SK-N-SH treated with all-trans-retinoic acid at 6 μM for 48 hours (cell line): ENCODE results near the gene FAM167B.

Experiments
- ATAC-seq: fragments of 200-7000 bp; cut with Tn5 transposase; 3 replicates; pipeline ENCODE4 v1.9.1; 2020; ENCODE audit warnings: mild to moderate bottlenecking, moderate library complexity
- BACH2 ChIP-seq: fragments of 250-450 bp; sonication (Bioruptor Pico); IDR thresholded peaks from 2 replicates; pipeline ENCODE4 v1.9.0; 2021; ENCODE audit warnings: mild to moderate bottlenecking, borderline replicate concordance
- ESRRG ChIP-seq: fragments of 250-450 bp; sonication (Bioruptor Pico); IDR thresholded peaks from 2 replicates; pipeline ENCODE4 v1.6.1; 2021; ENCODE audit warnings: mild to moderate bottlenecking
- GLIS3 ChIP-seq: fragments of 250-450 bp; sonication (Bioruptor Pico); IDR thresholded peaks from 2 replicates; pipeline ENCODE4 v1.5.0; 2020; ENCODE audit warnings: mild to moderate bottlenecking, moderate library complexity
- ISL1 ChIP-seq: fragments of 250-450 bp; sonication (Bioruptor Pico); IDR thresholded peaks from 2 replicates; pipeline ENCODE4 v2.1.2; 2022; ENCODE audit warnings: mild to moderate bottlenecking, moderate library complexity
- OSR1 ChIP-seq: fragments of 250-450 bp; sonication (Bioruptor Pico); IDR thresholded peaks from 2 replicates; pipeline ENCODE4 v1.8.0; 2022; ENCODE audit warnings: moderate library complexity, mild to moderate bottlenecking, inconsistent platforms
- PPARA ChIP-seq: fragments of 250-450 bp; sonication (Bioruptor Pico); IDR thresholded peaks from 2 replicates; pipeline ENCODE4 v1.5.0; 2020; ENCODE audit warnings: mild to moderate bottlenecking, borderline replicate concordance
- RARB ChIP-seq: fragments of 250-450 bp; sonication (Bioruptor Pico); IDR thresholded peaks from 2 replicates; pipeline ENCODE4 v1.8.0; 2021; ENCODE audit warnings: mild to moderate bottlenecking, moderate library complexity
- SNAI2 ChIP-seq: fragments of 250-450 bp; sonication (Bioruptor Pico); IDR thresholded peaks from 2 replicates; pipeline ENCODE4 v1.5.0; 2020; ENCODE audit warnings: mild to moderate bottlenecking, moderate library complexity
- TCF4 ChIP-seq: fragments of 250-450 bp; sonication (Bioruptor Pico); IDR thresholded peaks from 2 replicates; pipeline ENCODE4 v1.8.0; 2021; ENCODE audit warnings: mild to moderate bottlenecking, moderate library complexity, borderline replicate concordance
- ZC3H10 ChIP-seq: fragments of 250-450 bp; sonication (Bioruptor Pico); IDR thresholded peaks from 2 replicates; pipeline ENCODE4 v1.5.1; 2021; ENCODE audit warnings: mild to moderate bottlenecking, moderate library complexity
- ZFP3 ChIP-seq: fragments of 250-450 bp; sonication (Bioruptor Pico); IDR thresholded peaks from 2 replicates; pipeline ENCODE4 v1.5.0; 2020; ENCODE audit warnings: mild to moderate bottlenecking, moderate library complexity
- ZNF565 ChIP-seq: fragments of 450-650 bp; formaldehyde crosslinking; conservative IDR thresholded peaks from 2 replicates; pipeline ENCODE4 v1.5.0; 2020; ENCODE audit warnings: low read depth, mild to moderate bottlenecking, moderate library complexity
- ZNF70 ChIP-seq: fragments of 450-650 bp; formaldehyde crosslinking; IDR thresholded peaks from 2 replicates; pipeline ENCODE4 v1.5.0; 2020; ENCODE audit warnings: mild to moderate bottlenecking, moderate library complexity
- ZNF8 ChIP-seq: fragments of 450-650 bp; formaldehyde crosslinking; IDR thresholded peaks from 2 replicates; pipeline ENCODE4 v1.5.0; 2020; ENCODE audit warnings: mild to moderate bottlenecking, moderate library complexity
- TF ChIP-seq, protein P1 (sequence below): fragments of 250-450 bp; sonication (Bioruptor Pico); IDR thresholded peaks from 2 replicates; pipeline ENCODE4 v1.8.0; 2021; ENCODE audit warnings: low read depth, mild to moderate bottlenecking, moderate library complexity, borderline replicate concordance
- TF ChIP-seq, protein P2 (sequence below): fragments of 250-450 bp; sonication (Bioruptor Pico); IDR thresholded peaks from 2 replicates; pipeline ENCODE4 v1.5.0; 2020; ENCODE audit warnings: mild to moderate bottlenecking, moderate library complexity
- TF ChIP-seq, protein P3 (sequence below): fragments of 250-450 bp; sonication (Bioruptor Pico); IDR thresholded peaks from 2 replicates; pipeline ENCODE4 v1.5.1; 2020; ENCODE audit warnings: low read depth, mild to moderate bottlenecking, moderate library complexity
- TF ChIP-seq, protein P4 (sequence below): fragments of 250-450 bp; sonication (Bioruptor Pico); IDR thresholded peaks from 2 replicates; pipeline ENCODE4 v1.5.1; 2021; ENCODE audit warnings: mild to moderate bottlenecking, moderate library complexity
- TF ChIP-seq, protein P5 (sequence below): fragments of 250-450 bp; sonication (Bioruptor Pico); IDR thresholded peaks from 2 replicates; pipeline ENCODE4 v1.8.0; 2020; ENCODE audit warnings: mild to moderate bottlenecking, moderate library complexity, borderline replicate concordance

FAM167B gene

DNA sequence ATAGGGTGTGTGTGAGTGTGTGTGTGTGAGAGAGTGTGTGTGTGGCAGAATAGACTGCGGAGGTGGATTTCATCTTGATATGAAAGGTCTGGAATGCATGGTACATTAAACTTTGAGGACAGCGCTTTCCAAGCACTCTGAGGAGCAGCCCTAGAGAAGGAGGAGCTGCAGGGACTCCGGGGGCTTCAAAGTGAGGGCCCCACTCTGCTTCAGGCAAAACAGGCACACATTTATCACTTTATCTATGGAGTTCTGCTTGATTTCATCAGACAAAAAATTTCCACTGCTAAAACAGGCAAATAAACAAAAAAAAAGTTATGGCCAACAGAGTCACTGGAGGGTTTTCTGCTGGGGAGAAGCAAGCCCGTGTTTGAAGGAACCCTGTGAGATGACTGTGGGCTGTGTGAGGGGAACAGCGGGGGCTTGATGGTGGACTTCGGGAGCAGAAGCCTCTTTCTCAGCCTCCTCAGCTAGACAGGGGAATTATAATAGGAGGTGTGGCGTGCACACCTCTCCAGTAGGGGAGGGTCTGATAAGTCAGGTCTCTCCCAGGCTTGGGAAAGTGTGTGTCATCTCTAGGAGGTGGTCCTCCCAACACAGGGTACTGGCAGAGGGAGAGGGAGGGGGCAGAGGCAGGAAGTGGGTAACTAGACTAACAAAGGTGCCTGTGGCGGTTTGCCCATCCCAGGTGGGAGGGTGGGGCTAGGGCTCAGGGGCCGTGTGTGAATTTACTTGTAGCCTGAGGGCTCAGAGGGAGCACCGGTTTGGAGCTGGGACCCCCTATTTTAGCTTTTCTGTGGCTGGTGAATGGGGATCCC lies 26.6 kb downstream of the FAM167B start:
- peak; percentile 23; the same call in 2 of the 3 replicates for ATAC-seq
- no peak for TF ChIP-seq ZC3H10 (CRISPR knock-in tag)
- no peak for TF ChIP-seq ISL1
- TF ChIP-seq ZNF8 (CRISPR knock-in tag), result no peak
- TF ChIP-seq OSR1 (CRISPR knock-in tag), result no peak
- no peak for TF ChIP-seq ZNF70 (CRISPR knock-in tag)
- no peak for TF ChIP-seq GLIS3 (CRISPR knock-in tag)
- no peak for TF ChIP-seq RARB
- TF ChIP-seq PPARA, result no peak
- TF ChIP-seq, protein P1, sequence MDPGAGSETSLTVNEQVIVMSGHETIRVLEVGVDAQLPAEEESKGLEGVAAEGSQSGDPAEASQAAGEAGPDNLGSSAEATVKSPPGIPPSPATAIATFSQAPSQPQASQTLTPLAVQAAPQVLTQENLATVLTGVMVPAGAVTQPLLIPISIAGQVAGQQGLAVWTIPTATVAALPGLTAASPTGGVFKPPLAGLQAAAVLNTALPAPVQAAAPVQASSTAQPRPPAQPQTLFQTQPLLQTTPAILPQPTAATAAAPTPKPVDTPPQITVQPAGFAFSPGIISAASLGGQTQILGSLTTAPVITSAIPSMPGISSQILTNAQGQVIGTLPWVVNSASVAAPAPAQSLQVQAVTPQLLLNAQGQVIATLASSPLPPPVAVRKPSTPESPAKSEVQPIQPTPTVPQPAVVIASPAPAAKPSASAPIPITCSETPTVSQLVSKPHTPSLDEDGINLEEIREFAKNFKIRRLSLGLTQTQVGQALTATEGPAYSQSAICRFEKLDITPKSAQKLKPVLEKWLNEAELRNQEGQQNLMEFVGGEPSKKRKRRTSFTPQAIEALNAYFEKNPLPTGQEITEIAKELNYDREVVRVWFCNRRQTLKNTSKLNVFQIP (CRISPR knock-in tag), result no peak
- TF ChIP-seq ZFP3 (CRISPR knock-in tag), result no peak
- TF ChIP-seq ESRRG, result no peak
- TF ChIP-seq, protein P2, sequence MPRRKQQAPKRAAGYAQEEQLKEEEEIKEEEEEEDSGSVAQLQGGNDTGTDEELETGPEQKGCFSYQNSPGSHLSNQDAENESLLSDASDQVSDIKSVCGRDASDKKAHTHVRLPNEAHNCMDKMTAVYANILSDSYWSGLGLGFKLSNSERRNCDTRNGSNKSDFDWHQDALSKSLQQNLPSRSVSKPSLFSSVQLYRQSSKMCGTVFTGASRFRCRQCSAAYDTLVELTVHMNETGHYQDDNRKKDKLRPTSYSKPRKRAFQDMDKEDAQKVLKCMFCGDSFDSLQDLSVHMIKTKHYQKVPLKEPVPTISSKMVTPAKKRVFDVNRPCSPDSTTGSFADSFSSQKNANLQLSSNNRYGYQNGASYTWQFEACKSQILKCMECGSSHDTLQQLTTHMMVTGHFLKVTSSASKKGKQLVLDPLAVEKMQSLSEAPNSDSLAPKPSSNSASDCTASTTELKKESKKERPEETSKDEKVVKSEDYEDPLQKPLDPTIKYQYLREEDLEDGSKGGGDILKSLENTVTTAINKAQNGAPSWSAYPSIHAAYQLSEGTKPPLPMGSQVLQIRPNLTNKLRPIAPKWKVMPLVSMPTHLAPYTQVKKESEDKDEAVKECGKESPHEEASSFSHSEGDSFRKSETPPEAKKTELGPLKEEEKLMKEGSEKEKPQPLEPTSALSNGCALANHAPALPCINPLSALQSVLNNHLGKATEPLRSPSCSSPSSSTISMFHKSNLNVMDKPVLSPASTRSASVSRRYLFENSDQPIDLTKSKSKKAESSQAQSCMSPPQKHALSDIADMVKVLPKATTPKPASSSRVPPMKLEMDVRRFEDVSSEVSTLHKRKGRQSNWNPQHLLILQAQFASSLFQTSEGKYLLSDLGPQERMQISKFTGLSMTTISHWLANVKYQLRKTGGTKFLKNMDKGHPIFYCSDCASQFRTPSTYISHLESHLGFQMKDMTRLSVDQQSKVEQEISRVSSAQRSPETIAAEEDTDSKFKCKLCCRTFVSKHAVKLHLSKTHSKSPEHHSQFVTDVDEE, result no peak
- no peak for TF ChIP-seq TCF4 (CRISPR knock-in tag)
- TF ChIP-seq, protein P3, sequence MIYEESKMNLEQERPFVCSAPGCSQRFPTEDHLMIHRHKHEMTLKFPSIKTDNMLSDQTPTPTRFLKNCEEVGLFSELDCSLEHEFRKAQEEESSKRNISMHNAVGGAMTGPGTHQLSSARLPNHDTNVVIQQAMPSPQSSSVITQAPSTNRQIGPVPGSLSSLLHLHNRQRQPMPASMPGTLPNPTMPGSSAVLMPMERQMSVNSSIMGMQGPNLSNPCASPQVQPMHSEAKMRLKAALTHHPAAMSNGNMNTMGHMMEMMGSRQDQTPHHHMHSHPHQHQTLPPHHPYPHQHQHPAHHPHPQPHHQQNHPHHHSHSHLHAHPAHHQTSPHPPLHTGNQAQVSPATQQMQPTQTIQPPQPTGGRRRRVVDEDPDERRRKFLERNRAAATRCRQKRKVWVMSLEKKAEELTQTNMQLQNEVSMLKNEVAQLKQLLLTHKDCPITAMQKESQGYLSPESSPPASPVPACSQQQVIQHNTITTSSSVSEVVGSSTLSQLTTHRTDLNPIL (CRISPR knock-in tag), result no peak
- TF ChIP-seq, protein P4, sequence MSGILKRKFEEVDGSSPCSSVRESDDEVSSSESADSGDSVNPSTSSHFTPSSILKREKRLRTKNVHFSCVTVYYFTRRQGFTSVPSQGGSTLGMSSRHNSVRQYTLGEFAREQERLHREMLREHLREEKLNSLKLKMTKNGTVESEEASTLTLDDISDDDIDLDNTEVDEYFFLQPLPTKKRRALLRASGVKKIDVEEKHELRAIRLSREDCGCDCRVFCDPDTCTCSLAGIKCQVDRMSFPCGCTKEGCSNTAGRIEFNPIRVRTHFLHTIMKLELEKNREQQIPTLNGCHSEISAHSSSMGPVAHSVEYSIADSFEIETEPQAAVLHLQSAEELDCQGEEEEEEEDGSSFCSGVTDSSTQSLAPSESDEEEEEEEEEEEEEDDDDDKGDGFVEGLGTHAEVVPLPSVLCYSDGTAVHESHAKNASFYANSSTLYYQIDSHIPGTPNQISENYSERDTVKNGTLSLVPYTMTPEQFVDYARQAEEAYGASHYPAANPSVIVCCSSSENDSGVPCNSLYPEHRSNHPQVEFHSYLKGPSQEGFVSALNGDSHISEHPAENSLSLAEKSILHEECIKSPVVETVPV (CRISPR knock-in tag), result no peak
- TF ChIP-seq SNAI2 (CRISPR knock-in tag), result no peak
- TF ChIP-seq, protein P5, sequence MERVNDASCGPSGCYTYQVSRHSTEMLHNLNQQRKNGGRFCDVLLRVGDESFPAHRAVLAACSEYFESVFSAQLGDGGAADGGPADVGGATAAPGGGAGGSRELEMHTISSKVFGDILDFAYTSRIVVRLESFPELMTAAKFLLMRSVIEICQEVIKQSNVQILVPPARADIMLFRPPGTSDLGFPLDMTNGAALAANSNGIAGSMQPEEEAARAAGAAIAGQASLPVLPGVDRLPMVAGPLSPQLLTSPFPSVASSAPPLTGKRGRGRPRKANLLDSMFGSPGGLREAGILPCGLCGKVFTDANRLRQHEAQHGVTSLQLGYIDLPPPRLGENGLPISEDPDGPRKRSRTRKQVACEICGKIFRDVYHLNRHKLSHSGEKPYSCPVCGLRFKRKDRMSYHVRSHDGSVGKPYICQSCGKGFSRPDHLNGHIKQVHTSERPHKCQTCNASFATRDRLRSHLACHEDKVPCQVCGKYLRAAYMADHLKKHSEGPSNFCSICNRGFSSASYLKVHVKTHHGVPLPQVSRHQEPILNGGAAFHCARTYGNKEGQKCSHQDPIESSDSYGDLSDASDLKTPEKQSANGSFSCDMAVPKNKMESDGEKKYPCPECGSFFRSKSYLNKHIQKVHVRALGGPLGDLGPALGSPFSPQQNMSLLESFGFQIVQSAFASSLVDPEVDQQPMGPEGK (CRISPR knock-in tag), result no peak

DNA sequence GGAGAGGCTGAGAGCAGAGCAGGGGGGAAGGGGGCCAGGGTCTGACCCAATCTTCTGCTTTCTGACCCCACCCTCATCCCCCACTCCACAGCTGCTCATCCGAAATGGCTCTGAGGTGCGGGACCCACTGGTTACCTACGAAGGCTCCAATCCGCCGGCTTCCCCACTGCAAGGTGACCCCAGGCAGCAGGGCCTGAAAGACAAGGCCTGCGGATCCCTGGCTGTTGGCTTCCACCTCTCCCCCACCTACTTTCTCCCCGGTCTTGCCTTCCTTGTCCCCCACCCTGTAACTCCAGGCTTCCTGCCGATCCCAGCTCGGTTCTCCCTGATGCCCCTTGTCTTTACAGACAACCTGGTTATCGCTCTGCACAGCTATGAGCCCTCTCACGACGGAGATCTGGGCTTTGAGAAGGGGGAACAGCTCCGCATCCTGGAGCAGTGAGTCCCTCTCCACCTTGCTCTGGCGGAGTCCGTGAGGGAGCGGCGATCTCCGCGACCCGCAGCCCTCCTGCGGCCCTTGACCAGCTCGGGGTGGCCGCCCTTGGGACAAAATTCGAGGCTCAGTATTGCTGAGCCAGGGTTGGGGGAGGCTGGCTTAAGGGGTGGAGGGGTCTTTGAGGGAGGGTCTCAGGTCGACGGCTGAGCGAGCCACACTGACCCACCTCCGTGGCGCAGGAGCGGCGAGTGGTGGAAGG lies 27.8 kb downstream of the FAM167B start:
- no peak for TF ChIP-seq ISL1
- no peak for TF ChIP-seq BACH2
- TF ChIP-seq, protein P3 (CRISPR knock-in tag), result no peak
- no peak for TF ChIP-seq ZNF8 (CRISPR knock-in tag)
- TF ChIP-seq, protein P1 (CRISPR knock-in tag), result no peak
- no peak for TF ChIP-seq ZNF565 (CRISPR knock-in tag)
- no peak for ATAC-seq
